Measurements from ENCODE around the gene APPBP2.

The APPBP2 gene

GRCh38 chr17:60395508-60396065 lies 130.5 kb downstream of the APPBP2 start:
- no peak for TF ChIP-seq ZNF274 (IDR thresholded peaks at IDR 0.05; ENCODE audit: low read depth, low read length)
- no peak overlapping the region for H3K4me3 ChIP-seq (ENCODE audit: low read length)

DNA sequence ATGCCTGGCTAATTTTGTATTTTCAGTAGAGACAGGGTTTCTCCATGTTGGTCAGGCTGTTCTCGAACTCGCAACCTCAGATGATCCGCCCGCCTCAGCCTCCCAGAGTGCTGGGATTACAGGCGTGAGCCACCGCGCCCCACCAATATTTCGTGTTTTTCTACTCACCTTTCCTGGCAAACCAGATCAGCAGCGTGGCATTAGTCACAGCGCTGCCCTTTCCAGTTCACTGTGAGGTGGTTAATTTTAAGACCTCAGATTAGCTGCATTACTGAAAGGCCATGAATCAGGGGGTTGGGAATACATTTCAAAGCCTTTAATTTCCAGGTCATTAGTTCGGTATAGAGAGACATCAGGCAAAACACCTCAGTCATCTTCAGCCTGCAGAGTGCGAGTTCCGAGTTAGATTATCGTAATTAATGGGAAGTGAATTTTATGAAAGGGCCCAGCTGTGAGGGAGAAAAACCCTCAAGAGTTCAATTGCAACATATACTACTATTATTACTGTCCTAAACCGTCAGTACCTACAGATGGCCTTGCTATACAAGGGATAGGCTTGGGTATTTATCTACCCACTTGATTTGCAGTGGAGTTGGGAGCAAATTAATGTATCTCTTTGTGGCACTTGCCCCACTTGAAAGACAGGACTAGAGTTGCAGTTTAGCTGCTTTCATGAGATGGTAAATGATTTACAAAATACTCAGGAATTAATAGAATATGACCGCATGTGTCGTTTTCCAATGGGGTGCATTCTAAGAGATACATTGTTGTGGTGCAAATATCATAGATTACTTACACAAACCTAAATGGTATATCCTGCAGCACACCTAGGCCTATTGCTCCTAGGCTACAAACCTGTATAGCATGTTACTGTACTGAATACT lies 132.0 kb downstream of the APPBP2 start:
- no peak overlapping the region for H3K4me3 ChIP-seq (ENCODE audit: low read length)
- no peak for TF ChIP-seq ZNF274 (IDR thresholded peaks at IDR 0.05; ENCODE audit: low read depth, low read length)
